Measurements from ENCODE around the gene MYO9A.

DNA sequence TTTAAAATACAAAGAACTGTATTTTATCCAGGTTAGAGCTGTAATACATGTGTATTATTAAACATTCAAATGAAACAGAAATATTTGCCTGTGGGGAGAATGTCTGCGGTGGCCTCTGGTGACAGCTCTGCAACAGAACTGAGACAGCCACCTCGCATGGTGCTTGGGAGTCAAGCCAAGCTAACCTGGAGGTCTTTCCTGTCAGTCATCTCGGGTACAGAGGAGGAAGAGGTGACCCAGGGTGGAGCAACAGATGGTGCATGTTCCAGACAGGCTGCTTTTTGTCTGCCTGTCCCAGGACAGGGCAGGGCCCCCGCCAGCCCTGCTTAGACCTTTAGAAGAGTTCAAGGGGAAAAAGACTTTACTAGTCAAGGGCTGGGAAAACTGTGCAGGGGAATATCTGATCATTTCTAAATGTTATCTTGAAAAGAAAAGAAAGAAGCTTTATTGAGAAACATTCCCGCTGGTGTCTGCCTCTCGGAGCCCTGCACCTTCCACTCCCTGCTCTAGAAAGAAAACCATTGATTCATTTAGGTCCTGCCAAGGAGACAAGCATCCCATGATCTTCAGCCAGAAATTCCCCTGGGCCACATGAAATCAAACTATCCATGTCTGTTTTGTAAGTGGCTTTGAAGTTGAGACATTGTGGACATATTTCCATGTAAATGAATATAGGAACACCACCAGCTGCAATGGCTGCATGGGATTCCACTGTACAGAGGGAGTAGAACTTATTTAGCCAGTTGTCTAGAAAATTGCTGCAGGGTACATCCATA lies 313.1 kb downstream of the MYO9A start:
- no peak for TF ChIP-seq YY1 (IDR thresholded peaks at IDR 0.05; ENCODE audit: insufficient read depth, insufficient read length)
- no peak for TF ChIP-seq ZNF274 (IDR thresholded peaks at IDR 0.05; ENCODE audit: low read depth, low read length)
- no peak for TF ChIP-seq SUZ12 (IDR thresholded peaks at IDR 0.05; ENCODE audit: extremely low read depth, insufficient read depth, insufficient read length)

All from NT2/D1 (cell line).